H7 (cell line): ENCODE results near the gene SNRPF. TPM values are rescaled to one million over a fixed set of nuclear protein-coding genes. Genes with fewer than 3 reads are reported as not detected.
A peak's percentile ranks its signal among the peaks of the same experiment; 100 is the strongest.
"Not testable (repeated sequence)": the region's sequence is repeated elsewhere in the genome, so short reads cannot be mapped to it uniquely, and the experiment has no call there.

Source experiments
- DNase-seq: peaks from one replicate; pipeline ENCODE4 v3.0.0; 2012
- H3K27me3 ChIP-seq: 2 replicates; pipeline ENCODE4 v1.6.0; 2011; ENCODE audit warnings: mild to moderate bottlenecking, low read length; ENCODE audit not compliant: control insufficient read depth, insufficient read depth
- H3K36me3 ChIP-seq: replicated peaks from 2 replicates; pipeline ENCODE4 v1.5.1; 2011; ENCODE audit warnings: low read length; ENCODE audit not compliant: control insufficient read depth, insufficient read depth
- H3K4me3 ChIP-seq: 2 replicates; pipeline ENCODE4 v1.5.1; 2011; ENCODE audit warnings: low read depth, mild to moderate bottlenecking, control low read depth, low read length, moderate library complexity; ENCODE audit not compliant: insufficient read depth
- total RNA-seq: library from RNA; depleted of rRNA; stranded (reverse); fragments of >200 nt; shearing (Covaris generic); gene quantifications from 2 replicates; pipeline ENCODE4 v1.2.3, GENCODE V29; 2014; rRNA removed

SNRPF gene
- total RNA-seq, result 33.2 and 33.8 TPM in 2 replicates

DNA sequence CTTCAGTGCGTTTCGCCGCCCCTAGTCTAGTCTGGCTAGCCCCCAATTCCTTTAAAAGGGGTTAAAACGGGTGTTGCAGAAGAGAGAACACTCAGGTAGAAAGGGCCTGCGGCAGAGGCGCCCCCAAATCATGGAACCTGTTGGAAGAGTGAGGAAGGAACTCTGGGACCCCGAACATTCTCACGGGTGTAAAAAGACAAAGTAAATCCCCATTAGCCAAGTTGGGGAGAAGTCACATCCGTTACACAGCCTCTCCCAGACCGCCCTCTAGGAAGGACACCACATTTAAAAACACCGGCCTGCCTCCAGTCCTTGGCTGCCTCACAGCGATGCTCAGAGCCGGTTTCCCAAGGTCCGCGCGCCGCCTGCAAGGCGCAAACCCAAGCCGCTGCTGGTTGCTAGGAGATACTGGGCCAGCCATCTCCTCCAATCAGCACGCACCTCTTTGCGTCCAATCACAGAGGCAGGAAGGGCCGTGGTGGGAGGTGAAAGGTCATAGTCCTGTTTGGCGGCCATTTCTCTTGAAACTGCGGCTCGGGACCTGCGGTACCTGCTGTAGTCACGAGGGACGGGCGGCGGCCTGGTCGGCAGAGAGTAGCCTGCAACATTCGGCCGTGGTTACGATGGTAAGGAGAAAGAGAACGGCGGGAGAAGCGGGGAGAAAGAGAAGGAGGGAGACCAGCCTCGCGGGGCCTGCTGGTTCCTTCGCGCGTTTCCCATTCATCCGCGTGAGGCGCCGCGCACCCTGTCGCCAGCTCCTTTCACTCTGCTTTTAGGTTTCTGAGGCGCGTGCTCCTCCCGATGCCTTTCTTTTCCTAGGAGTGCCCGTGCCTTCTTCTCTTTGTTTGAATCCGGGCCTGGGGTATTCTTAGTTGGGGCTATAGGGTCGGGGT, at the start of gene SNRPF:
SNRPF (plus strand) TSS at position 502 of the 893 bp plus-strand sequence; CDS start at position 624, 122 bp downstream.
- H3K36me3 ChIP-seq, result peaks cover 17% of the 10 kb centered on the region
- peak; percentile 97 for DNase-seq
- H3K27me3 ChIP-seq, result no peaks in the 10 kb centered on the region; the same call in 1 of the 2 replicates
- peak within 1 kb of the TSS; percentile 89 for H3K4me3 ChIP-seq

DNA sequence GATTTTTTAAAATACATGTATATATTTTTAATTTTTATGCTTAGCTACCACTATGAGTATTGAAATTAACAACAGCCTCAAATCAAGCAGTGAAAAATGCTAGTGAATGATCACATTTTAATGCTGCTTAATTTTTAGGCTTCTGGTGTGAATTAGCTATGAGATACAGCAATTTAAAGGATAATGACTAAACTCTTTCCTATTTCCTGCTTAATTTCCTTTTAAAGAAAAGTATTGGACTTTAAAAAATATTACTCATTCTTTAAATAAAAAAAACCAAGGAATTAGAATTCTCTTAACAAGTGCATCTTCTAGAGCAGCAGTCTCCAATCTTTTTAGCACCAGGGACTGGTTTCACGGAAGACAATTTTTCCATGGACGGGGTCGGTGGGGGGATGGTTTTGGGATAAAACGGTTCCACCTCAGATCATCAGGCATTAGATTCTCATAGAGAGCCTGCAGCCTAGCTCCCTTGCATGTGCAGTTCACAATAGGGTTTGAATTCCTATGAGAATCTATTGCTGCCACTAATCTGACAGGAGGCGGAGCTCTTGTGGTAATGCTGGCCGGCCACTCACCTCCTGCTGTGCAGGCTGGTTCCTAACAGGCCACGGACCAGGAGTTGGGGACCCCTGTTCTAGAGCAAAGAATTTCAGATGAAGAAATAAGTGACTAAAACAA, 49.6 kb upstream of the SNRPF start:
- Histone ChIP-seq H3K36me3 (no peaks in the 10 kb centered on the region), H3K4me3 (no peak overlapping the region), H3K27me3 (no peaks in the 10 kb centered on the region; the same call in 1 of the 2 replicates)
- no peak for DNase-seq

DNA sequence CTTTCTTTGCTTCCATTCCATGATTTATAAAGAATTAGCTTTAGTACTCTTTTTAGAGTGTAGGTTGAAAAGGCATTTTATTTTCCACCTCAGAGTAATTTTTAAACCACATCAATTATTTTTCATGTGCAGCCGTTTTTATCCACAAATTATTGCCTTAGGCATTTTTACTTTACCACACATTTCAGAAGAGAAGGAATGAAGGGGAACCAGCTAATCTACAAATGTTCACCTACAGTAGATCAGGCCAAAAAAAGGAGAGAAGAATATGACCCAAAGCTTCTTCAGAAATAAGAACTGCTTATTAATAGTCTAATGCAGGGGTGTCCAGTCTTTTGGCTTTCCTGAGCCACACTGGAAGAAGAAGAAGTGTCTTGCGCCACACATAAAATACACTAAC, 48.3 kb upstream of the SNRPF start:
- no peaks in the 10 kb centered on the region; the same call in 1 of the 2 replicates for H3K27me3 ChIP-seq
- no peak overlapping the region for H3K4me3 ChIP-seq
- no peaks in the 10 kb centered on the region for H3K36me3 ChIP-seq
- DNase-seq, result no peak

DNA sequence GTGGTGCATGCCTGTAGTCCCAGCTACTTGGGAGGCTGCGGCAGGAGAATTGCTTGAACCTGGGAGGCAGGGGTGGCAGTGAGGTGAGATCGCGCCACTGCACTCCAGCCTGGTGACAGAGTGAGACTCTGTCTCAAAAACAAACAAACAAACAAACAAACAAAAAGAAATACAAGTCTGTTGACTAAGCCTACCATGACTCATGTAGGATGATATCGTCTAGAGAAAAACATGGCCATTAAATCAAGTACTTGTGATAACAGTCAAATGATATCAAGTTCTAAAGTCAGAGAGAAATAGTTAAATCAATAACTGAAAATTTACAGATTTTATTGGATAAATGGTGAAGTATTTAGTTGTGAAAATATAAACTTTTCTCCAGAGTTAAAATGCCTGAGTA, 46.6 kb upstream of the SNRPF start:
- not testable (repeated sequence) for H3K36me3 ChIP-seq, H3K27me3 ChIP-seq, H3K4me3 ChIP-seq, DNase-seq

DNA sequence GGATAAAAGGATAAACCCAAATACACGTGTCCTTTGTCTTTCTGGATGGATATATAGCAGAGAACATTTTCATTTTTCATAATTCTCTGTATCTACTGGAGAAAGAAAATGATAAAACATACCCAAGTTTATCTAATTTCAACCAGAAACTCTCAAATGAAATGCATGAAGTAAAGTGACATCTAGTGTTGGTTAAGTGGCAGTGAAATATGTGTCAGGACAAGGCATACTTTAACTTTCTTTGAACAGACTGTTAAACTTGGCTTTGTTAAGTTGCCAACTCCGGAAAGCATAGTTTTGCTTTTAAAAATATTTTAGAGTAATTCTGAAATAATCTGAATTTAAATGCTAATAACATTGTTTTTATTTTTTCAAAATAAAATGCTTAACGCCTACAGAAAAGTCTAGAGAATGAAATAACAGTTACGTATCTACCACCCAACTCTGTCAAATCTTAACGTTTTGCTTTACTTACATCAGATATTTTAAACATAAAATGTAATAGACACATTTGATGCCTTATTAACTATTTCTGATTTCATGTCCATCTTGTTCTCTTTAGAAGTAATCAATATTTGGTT, 43.0 kb upstream of the SNRPF start:
- peak; percentile 26 for DNase-seq
- Histone ChIP-seq H3K36me3 (no peaks in the 10 kb centered on the region), H3K4me3 (no peak overlapping the region), H3K27me3 (no peaks in the 10 kb centered on the region)

DNA sequence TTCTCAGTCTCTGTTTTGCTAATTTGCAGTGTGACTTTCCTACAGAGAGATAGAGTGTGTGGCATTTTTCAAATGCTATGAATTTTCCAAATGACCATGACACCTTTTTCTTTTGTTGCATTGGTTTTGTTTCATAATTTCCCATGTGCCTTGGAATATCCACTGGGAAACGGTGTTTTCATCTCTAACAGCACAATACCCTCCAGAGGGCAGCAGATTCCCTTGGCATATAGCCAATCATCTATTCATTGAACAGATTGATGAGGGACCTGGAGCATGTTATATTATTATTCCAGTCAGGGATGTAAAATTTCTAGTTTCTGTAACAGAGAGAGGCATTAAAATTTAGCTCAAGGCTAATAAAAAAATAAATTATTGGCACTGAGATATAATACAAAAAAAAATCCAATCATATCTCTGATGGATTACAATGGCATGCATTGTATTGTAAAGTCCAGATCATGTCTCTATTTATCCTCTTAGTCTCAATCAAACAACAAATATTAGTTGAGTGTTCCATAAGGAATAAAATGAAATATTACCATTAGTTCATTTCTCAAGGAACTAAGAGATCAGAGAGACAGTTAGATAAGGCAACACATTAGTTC, 38.6 kb upstream of the SNRPF start:
- Histone ChIP-seq H3K4me3 (no peak overlapping the region), H3K36me3 (no peaks in the 10 kb centered on the region), H3K27me3 (no peaks in the 10 kb centered on the region)
- DNase-seq, result peak; percentile 19

DNA sequence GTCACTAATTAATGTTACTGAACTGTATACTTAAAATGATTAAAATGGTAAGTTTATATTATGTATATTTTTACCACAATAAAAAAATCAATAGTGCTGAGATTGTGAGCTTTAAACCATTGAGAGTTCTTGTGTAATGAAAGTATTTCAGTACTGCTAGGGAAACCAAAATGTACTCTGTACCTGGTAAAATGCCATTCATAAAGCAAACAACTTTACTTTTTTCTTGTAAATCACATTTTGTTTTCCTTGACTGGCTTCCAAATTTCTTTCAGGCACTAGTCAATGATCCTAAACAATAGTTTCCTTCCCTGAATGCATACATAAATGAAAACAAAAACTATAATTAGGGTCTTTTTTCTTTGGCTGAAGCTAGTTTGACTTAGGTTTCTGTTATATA, 29.4 kb upstream of the SNRPF start:
- DNase-seq, result no peak
- Histone ChIP-seq H3K36me3 (no peaks in the 10 kb centered on the region), H3K27me3 (no peaks in the 10 kb centered on the region), H3K4me3 (no peak overlapping the region)

- no peak for DNase-seq
- Histone ChIP-seq H3K36me3 (no peaks in the 10 kb centered on the region), H3K27me3 (no peaks in the 10 kb centered on the region), H3K4me3 (no peak overlapping the region)
Observed at GRCh38 chr12:95830335-95831089, 28.2 kb upstream of the SNRPF start.

DNA sequence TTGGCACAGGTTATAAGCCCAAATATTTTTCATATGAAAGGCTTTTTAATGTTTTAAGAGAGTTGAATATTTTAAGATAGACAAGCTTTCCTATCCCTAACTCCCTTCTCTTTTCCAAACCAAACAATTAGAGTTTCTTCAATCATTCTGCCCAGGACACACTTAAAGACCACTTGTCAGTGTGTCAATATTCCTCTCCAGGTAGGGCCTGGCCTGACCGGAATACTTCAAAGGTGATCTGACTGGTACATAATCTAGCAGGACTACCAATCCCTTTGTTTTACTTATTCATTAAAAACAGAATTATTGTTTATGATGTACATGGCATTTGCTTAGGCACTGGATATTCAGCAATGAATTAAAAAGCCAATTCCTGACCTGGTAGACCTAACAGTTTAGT, 24.2 kb upstream of the SNRPF start:
- no peak overlapping the region for H3K4me3 ChIP-seq
- H3K27me3 ChIP-seq, result no peaks in the 10 kb centered on the region
- DNase-seq, result no peak
- H3K36me3 ChIP-seq, result no peaks in the 10 kb centered on the region

GRCh38 chr12:95836185-95836609, 22.6 kb upstream of the SNRPF start:
- DNase-seq, result no peak
- H3K4me3 ChIP-seq, result no peak overlapping the region
- H3K36me3 ChIP-seq, result no peaks in the 10 kb centered on the region
- H3K27me3 ChIP-seq, result no peaks in the 10 kb centered on the region

DNA sequence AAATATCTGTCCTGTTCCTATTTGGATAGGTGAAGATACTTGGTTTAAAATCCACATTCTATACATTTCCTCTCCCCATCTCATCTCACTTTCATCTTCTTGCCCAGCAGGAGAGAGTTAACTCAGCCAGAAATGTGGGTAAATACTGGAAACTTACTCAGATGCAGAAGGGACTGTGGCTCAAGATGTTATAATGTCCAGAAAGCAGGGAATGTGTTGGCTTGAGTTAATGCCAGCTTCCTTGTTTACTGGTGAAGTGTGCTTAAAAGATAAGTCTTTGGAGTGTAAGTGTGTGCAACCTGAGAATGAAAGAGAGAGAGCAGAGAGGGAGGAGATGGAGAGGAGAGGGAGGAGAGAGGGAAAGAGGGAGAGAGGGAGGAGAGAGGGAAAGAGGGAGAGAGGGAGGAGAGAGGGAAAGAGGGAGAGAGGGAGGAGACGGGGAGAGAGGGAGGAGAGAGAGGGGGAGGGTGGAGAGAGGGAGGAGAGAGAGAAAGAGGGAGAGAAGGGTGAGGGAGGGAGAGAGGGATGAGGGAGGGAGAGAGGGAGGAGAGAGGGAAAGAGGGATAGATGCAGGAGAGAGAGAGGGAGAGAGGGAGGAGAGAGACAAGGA, 22.0 kb upstream of the SNRPF start:
- H3K4me3 ChIP-seq, result no peak overlapping the region
- no peaks in the 10 kb centered on the region for H3K27me3 ChIP-seq
- no peaks in the 10 kb centered on the region for H3K36me3 ChIP-seq
- no peak for DNase-seq

DNA sequence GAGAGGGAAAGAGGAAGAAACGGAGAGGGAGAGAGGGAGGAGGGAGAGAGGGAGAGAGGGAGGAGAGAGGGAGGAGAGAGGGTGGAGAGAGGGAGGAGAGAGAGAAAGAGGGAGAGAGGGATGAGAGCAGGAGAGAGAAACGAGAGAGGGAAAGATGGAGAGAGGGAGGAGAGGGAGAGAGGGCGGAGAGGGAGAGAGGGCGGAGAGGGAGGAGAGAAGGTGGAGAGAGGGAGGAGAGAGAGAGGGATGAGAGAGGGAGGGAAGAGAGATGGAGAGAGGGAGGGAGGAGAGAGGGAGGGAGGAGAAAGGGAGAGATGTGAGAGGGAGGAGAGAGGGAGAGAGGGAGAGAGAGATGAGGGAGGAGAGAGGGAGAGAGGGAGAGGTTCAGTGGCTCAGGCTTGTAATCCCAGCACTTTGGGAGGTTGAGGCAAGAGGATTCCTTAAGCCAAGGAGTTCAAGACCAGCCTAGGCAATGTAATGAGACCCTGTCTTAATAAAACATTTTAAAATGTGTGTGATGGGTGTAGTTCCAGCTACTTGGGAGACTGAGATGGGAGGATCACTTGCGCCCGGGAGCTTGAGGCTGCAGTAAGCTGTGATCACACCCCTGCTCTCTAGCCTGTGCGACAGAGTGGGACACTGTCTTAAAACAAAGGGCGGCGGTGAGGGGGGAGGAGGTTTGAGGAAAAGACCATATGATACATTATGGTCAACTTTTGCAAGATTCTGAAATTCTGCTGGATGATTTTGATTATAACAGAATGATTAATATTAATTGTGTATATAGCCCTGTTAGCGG, 21.3 kb upstream of the SNRPF start:
- H3K36me3 ChIP-seq, result no peaks in the 10 kb centered on the region
- no peaks in the 10 kb centered on the region for H3K27me3 ChIP-seq
- no peak overlapping the region for H3K4me3 ChIP-seq
- DNase-seq, result no peak

- DNase-seq, result no peak
- no peak overlapping the region for H3K4me3 ChIP-seq
- H3K27me3 ChIP-seq, result no peaks in the 10 kb centered on the region
- no peaks in the 10 kb centered on the region for H3K36me3 ChIP-seq
Observed at GRCh38 chr12:95838125-95838524, 20.6 kb upstream of the SNRPF start.
